HG03060 (cell line): ENCODE measurements around the gene PRKCD.

Experiments used
- ATAC-seq: cut with Tn5 transposase; IDR thresholded peaks from one replicate; pipeline ENCODE4 v1.9.1; 2021; ENCODE audit warnings: low read depth, moderate number of reproducible peaks; ENCODE audit not compliant: unreplicated experiment

Gene PRKCD

DNA sequence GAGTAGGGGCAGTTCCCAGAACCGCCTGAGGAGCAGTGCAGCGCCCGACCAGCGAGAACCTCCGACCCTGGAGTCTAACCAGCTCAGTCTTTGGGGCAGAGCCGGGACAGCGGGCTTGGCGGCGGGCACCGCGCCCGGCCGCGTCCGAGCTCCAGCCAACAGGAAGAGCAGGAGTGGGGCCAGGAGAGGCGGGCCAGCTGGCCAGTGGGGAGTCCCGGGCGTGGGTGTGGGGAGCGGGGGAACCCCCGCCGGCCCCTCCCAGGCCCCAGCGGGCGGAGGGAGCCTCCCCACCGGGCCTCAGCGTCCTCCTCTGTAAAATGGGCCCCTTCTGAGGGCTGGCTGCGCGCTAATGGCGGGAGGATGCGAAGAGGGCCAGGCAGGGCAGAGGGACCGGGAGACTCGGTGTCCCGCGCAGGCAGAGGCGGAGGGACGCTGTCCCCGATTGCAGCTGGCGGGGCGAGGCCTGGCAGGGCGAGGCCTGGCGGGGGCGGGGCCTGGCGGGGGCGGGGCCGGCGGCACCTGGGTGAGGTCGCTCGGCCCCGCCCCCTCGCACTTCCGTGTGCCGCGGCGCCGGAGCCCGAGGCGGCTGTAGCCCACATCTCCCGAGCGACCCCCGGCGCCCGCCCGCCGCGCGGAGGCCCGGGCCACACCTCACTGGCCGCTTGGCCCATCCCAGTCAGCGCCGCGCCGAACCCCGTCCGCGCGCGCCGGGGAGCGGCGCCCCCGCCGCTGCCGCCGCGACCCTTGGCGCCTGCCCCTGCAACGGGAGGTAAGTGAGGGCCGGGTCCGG, at the start of gene PRKCD:
TSS of gene PRKCD (plus strand) at position 550 of the 790 bp plus-strand sequence. CDS start 17,214 bp downstream, outside the sequence.
- no peak for ATAC-seq

DNA sequence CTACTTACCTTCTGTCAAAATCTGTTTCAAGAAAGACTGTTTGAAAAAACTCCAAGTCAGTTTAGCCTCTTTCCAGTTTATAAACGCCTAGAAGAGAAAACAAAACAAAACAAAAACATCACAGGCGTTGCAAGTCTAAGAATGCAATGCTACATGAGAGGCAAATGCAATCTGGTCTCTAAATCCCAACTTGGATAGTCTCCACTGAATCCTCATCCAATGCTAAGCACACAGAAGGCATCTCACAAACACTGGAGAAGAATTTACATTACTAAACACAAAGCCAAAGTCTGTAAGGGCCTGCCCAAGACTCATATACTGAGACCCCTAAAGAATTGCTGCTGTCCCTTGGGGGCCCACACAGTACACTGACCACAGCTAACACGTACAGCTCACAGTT, 49.2 kb upstream of the PRKCD start:
- ATAC-seq = no peak

DNA sequence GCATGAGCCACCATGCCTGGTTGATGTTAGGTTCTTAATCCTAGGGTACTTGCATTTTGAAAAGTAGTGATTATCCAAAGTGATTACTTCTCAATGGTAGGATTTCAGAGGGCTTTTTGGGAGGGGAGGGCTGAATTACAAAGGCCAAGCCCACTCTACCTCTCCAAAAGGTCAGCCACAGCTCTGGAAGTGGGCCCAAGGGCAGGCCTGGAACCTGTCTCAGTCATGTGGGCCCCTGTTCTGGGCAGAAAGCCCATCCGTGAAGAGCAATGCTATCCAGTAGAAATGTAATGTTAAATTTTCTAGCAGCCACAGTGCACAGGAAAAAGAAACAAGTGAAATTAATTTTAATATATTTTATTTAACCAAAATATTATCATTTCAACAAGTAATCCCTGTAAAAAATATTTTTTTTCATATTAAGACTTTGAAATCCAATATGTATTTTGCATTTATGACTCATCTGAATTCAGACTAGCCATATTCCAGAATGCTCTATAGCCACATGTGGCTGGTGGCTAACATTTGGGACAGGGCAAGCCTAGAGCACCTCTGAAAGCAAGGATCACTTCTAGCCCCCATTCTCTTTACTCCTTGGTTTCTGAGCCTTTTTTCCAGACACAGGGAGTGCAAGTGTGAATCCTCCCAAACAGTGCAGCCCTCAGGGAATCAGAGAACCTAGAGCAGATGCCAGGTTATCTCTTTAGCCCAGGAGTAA, 47.6 kb upstream of the PRKCD start:
- no peak for ATAC-seq

DNA sequence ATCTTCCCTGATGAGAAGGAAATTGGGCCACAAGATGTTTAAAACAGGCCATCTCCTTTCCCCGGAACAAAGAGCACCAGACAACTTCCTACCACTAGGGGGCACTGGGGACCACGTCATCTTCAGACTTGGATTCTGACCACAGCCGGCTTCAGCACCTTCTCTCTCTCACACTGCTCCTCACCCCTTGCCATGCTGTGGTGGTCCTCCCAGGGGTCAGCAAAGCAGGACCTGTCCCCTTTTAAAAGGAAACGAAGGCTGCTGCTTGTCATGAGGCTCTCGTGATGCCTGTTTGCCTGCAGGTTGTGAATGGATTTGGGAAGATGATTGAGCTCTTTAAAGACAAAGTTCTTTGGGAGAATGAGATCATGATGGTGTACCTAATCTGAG, 47.0 kb upstream of the PRKCD start:
- ATAC-seq = no peak

DNA sequence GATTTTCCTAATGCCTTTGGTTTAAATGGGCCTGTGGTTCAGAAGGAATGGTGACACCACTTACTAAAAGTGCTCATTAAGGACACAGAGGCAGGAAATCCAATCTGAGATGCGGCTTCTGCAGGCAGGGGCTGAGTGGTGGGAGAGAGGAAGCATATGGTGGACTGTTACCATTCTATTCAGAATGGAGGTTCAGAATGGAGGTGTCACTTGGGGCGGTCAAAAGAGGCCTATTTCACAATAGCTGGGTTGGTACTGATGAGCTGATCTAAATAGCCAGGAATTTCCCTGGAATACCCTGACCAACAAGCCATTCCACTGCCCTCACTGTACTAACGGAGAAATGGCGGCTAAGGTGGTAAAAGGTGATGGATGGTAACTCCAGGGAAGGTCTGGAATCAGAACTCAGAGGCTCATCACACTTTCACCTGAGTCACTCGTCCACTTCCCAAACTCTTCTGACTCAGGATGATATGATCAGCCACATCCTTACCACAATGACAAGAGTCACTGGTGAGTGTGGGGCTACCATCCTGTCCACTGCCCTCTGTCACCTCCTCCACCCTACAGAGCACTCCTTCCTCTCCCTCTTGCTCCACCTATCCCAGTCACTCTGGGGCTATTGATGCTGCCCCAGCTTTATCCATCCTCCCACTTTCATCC, 46.5 kb upstream of the PRKCD start:
- no peak for ATAC-seq

DNA sequence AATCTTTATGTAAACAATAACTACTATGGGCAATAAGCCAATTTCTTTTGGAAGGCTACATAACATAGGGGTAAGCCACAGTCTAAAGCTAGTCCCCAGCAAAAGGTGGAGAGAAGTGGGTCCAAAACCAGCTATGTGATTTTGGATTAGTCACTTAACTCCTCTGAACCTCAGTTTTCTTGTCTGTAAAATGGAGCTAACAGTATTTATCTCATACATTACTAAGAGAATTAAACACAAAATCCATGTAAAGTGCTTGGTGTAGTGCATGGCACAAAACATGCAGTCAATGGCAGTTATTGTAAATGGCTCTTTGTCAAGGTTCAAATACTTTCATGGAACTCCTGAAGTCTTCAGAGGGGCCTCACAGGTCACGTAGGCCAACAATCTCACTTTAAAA, 44.1 kb upstream of the PRKCD start:
- no peak for ATAC-seq

DNA sequence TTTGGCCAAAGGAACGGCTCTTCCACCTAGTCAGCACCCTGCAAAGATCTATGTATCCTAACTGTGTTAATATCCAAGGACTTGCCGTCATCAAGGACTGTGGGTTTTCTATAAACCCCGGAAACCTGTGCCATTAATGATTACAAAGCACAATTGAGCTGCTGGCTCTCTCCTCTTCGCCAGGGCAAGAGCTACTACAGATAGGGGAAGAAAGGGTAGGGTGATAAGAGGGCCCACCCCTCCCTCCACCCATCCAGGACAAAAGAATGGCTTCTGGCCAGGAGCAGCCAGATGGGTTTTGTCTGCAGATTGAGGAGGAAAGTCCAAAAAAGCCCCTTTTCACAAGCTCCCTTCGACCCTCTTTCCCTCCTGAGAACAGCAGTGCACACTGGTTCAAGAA, 40.7 kb upstream of the PRKCD start:
- no peak for ATAC-seq

DNA sequence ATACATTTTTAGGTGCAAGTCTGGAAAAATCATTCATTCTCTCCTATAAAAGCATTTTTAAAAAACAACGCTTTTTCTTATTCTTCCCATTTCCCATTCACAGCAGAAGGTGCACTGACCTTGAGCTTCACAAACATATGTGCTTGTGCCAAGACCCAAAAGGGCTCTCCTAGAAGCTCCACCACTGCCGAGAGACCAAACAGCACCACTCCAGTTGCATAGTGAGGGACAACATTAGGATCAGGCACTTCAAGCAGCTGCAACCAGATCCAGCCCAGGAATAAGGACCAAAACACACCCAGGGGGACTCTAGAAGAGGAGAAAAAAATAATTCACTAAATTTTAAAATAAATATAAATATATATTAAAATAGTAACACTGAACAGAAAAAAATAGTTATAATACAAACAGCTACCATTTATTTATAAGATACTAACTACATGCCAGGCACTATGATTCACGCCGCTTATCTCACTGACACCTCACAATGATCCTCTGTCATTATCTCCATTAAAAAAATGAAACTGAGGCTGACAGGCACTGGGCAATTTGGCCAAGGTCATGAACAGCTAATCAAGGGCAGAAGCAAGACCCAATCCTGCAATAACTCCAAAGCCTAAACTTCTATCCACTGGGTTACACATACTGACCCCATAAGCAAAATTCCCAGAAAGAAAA, 38.6 kb upstream of the PRKCD start:
- no peak for ATAC-seq

DNA sequence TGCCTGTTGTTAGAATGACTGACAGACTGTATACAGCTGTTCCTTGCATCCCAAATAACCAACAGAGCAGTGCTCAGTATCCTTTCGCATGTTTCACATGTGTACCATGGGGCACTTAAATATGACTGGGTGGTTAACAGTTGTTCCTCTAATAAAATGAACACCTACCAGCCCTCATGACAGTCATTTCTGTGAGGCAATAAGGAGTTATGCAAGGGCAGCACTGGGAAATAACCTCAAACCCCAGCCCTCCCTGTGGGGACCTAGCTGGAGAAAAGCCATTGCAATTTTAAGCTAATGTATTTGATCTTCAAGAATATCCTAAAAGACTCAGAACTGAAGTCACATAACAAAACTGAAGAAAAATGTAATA, 38.1 kb upstream of the PRKCD start:
- no peak for ATAC-seq

DNA sequence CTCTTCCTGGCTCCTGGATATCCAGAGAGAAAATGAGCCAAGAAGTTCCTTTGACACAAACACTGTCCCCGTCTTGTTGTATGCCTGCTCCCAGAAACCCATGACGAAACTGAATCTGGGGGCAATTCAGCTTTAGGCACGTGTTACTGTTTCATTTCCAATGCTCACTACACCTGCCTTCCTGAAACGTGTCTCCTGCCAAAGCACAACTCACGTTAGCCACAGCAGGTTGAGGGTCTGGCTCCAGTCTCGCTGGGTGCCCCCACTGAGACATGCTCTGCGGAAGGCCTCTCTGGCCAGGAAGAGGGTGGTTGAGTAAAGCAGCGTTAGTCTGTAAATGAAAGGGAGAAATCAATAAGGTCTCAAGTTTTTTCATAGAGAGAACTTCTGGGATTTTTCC, 37.5 kb upstream of the PRKCD start:
- ATAC-seq = no peak

DNA sequence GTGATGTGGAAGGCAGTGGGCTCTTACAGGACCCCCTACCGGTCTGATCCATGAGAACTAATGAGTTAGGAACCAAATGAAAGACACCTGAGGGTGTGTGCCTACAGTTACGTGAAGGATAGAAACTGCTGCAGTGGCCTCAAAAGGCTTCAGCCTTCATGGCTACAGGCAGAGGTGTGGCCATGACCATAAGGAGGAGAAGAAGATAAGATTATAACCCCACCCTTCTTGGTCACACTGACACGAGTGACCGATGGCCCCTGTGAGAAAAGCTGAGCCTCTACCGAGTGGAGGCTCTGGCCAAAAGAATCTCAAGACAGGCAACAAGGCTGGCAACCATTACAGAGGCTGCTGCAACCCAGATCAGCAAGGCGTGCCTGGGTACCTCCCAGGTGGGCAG, 37.1 kb upstream of the PRKCD start:
- no peak for ATAC-seq

DNA sequence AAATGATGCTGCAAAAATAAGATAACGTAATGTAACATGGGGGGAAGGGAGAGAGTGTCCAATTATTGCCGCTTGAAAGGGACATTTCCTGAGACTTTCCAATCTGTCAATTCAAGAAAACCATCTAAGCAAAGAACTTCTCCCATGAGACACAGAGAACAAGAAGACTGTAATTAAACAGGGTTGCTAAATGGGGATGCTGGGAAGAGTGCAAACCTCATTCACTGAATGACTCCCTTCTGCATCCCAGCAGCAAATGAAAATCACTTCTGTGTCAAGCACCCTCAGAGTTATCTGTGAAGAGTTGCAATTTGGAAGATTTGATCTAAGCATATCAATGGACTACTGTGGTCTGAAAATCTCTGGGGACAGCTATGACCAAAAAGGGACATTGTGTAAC, 34.4 kb upstream of the PRKCD start:
- no peak for ATAC-seq

DNA sequence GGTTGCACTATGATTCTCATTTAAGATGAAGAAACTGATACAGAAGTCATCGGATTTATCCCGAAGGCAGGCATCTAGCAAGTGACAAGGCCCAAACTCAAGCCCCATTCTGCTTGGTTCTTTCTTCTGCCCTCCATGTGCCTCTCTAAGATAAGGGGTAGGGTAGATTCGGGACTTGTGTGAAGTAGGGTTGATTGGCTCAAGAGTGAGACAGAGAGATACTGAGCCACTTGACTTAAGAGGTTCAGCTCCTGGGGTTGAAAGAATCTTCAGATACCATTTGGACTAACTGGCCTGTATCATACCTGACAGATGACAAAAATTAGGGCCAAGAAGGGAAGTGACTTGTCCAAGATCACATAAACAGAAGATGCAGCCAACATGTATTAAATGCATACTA, 31.7 kb upstream of the PRKCD start:
- ATAC-seq = no peak

DNA sequence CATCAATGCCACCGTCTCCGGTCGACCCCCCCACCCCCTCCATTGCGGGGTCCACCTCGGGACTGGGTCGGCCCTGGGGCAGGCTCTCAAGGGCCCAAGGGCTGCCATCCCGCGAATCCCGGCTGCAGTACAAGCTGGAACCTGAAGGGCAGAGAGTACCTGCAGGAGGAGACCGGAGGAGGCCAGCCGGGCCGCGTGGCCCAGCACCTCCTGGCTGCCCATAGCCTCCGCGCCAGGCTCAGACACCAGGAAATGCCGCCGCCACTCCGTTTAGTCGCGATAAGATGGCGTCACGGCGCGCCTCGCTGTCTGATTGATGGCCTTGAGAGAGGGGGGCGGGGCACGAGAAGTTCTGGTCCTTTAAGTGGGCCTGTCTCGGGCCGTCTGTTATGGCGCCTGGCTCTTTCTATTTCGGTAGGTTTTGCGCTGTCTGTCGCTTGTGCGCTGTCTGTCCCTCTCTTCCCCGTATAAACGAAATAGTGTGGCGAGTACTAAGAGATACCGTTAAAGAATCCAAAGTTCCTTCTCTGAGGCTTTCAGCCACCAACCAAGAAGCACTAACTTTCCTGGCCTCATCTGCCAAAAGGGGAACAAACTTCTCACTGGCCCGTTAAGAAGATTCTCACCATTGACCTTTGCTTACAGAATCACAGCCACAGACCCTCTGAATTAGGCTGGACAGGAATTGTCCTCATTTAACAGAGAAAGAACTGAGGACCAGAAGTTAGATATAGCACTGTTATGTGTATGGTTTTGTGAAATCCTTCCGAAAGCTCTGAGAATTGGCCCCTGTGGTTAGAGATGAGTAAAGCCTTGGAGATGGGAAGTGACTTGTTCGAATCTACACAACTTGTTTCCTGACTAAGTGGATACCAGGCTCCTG, 30.6 kb upstream of the PRKCD start, which contains the start of gene RFT1:
TSS of gene RFT1 (minus strand) at position 257 of the 883 bp plus-strand sequence. CDS start at position 222, 35 bp downstream.
- peak; percentile 67 for ATAC-seq

DNA sequence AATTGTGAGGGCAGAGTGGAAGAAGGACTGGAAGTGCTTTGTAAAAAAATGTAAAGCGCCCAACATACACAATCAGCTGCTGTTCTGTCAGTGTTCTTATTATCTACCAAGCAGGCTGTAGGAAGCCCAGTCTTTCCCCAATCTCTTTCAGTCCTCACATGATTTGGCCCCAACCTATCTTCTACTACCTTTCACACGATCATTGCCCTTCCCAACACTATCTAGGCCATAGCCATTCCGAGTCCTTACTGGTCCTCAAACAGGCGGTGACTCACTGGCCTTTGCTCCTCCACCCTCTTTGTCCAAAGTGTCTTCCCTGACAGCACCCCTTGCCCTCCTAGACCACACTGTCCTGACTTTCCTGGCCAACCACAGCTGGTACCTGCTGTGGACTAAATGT, 29.9 kb upstream of the PRKCD start:
- ATAC-seq = no peak

DNA sequence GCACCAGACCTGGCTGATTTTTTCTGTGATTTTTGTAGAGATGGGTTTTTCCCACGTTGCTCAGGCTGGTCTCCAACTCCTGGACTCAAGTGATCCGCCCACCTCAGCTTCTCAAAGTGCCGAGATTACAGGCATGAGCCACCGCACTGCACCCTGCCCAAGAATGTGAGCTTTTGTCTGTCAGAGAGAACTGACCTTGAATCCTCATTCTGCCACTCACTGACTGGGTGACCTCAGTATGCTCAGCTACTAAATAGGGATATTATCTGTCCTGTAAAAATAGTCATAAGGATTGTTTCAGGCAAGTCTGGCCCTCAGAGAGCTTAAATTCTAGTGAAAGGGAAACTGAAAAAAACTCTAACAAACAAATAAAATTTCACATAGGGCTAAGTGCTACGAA, 28.7 kb upstream of the PRKCD start:
- ATAC-seq = no peak

DNA sequence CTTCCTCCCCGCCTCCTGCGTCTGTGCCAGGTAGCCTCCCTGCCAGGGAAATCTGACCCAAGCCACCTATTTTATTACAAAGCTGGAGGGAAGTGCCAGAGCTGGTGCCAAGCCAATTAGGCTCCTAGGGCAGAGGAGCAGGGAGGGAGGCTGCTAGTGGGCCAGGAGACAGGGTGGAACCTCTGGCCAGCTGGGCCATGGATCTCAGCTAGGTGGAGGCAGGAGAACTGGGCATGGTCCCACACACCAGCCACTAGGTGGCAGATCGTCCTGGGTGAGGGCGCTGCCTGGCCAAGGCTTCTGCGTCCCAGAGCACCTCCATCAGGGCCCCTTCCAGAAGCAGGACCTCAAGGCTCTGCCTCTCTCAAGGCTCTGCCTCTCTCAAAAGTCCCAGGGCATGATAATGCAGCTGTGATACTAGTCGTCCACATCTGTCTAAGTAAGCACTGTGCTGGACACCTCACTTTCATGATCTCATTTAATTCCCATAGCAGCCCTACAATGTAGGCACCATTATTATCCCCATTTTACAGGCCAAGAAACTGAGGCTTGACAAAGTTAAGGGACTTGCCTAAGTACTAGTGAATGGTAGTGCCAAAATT, 26.3 kb upstream of the PRKCD start:
- no peak for ATAC-seq

DNA sequence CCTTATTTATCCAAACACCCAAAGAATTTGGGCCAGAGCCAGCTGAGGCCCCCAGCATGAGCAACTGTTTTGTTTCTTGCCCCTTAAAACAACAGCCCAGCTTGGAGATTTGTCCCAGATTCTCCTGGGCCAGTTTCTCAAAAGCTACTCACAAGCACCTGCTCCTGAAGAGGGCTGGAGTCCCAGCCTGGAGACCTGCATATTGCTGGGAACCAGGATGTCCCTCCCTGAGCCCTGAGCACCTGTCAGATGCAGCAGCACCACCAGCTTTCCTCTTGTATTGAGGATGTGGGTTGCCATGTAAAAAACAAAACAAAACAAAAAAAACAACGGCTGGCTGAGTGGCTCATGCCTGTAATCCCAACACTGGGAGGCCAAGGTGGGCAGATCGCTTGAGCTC, 23.8 kb upstream of the PRKCD start:
- ATAC-seq = no peak

DNA sequence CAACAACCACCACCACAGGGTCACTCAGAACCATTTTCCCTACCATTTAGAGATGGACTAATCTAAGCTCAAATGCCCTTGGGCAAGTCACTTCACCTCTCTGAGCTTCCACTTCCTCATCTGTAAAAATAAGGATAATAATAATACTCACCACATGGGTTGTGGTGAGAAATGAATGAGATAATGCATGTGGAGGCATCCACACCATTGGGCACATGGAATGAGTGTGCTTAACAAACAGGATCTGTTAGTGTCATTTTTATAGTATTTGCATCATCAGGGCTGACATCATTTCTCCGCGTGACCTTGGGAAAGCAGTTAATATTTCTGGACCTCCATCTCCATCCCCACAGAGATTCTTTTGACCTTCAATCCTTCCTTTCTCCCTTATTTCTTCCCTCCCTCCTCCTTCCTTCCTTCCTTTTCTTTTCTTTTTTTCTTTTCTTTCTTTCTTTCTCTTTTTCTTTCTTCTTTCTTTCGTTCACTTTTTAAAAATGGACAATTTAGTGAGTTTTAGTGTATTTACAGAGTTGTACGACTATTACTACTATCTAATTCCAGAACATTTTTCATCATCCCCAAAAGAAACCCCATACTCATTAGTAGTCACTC, 23.1 kb upstream of the PRKCD start:
- no peak for ATAC-seq
